Sciatic nerve (tissue), 2 donors: ENCODE results near the gene HSPA4. TPM values are rescaled to one million over a fixed set of nuclear protein-coding genes. Genes with fewer than 3 reads are reported as not detected.
A peak's percentile ranks its signal among the peaks of the same experiment; 100 is the strongest.
"Not testable (repeated sequence)": the region's sequence is repeated elsewhere in the genome, so short reads cannot be mapped to it uniquely, and the experiment has no call there.

Experiments used
- ATAC-seq: fragments of 200-7000 bp; cut with Tn5 transposase; one replicate; pipeline ENCODE4 v1.9.1; 2020; ENCODE audit warnings: mild to moderate bottlenecking, moderate library complexity
- DNase-seq: peaks from one replicate; pipeline ENCODE4 v3.0.0-alpha.2; 2020; ENCODE audit warnings: low spot score
- intact Hi-C: fragments of 100-400 bp; cut with DNase I; formaldehyde crosslinking; loops from one replicate; pipeline ENCODE4 v1.14.2; 2022
- total RNA-seq: library from RNA; stranded (reverse); fragmentation: NEBNext Ultra II Directional; extraction: Animal tissue kit (Norgen Biotek cat#: 25700); gene quantifications from one replicate; pipeline ENCODE4 v1.2.1, GENCODE V29; 2021
- donor health status: DM: no; HTN: no; CAD: no.
- donor health status: DM: no; HTN: no; CAD: no.

The HSPA4 gene
- total RNA-seq, 1 donor from 2014 or later, result 65.0 TPM

- no peak for ATAC-seq
- intact Hi-C loops, result no loop called here
- no peak for DNase-seq
Observed at GRCh38 chr5:133081703-133082102, 29.9 kb downstream of the HSPA4 start.

- no peak for DNase-seq
- ATAC-seq, result no peak
- intact Hi-C loops, result no loop called here
Observed at GRCh38 chr5:133082128-133082527, 30.3 kb downstream of the HSPA4 start.

- ATAC-seq (no peak), DNase-seq (no peak)
- intact Hi-C loops, result no loop called here
Observed at GRCh38 chr5:133083901-133084300, 32.1 kb downstream of the HSPA4 start.

- DNase-seq, intact Hi-C loops, ATAC-seq: not testable (repeated sequence)
Observed at GRCh38 chr5:133085171-133085570, 33.4 kb downstream of the HSPA4 start.

GRCh38 chr5:133086366-133086875 lies 34.6 kb downstream of the HSPA4 start:
- intact Hi-C loops, result no loop called here
- no peak for DNase-seq

GRCh38 chr5:133088064-133088463 lies 36.3 kb downstream of the HSPA4 start:
- DNase-seq, result no peak
- intact Hi-C loops, result no loop called here
- no peak for ATAC-seq

More at GRCh38 chr5:133086366-133086875, 34.6 kb downstream of the HSPA4 start:
- no peak for ATAC-seq

GRCh38 chr5:133091034-133091433 lies 39.2 kb downstream of the HSPA4 start:
- intact Hi-C loops, result no loop called here
- DNase-seq (no peak), ATAC-seq (no peak)

- DNase-seq, result no peak
- no peak for ATAC-seq
- intact Hi-C loops, result no loop called here
Observed at GRCh38 chr5:133106343-133106742, 54.5 kb downstream of the HSPA4 start.

- intact Hi-C loops, result no loop called here
- ATAC-seq, result no peak
- no peak for DNase-seq
Observed at GRCh38 chr5:133106761-133107572, 55.2 kb downstream of the HSPA4 start.

- ATAC-seq (no peak), DNase-seq (no peak)
- intact Hi-C loops, result no loop called here
Observed at GRCh38 chr5:133108481-133108921, 56.7 kb downstream of the HSPA4 start.

GRCh38 chr5:133109655-133110483 lies 58.1 kb downstream of the HSPA4 start:
- DNase-seq, result no peak
- intact Hi-C loops, result loop anchor here (2.0 kb wide), 1 partner anchor 757 kb away; no protein-coding TSS in a partner anchor
- peak; percentile 87 for ATAC-seq

GRCh38 chr5:133110709-133111108 lies 58.9 kb downstream of the HSPA4 start:
- DNase-seq (no peak), ATAC-seq (no peak)
- intact Hi-C loops, result loop anchor here (2.0 kb wide), 1 partner anchor 756 kb away; no protein-coding TSS in a partner anchor

GRCh38 chr5:133111299-133111698 lies 59.5 kb downstream of the HSPA4 start:
- peak; percentile 92 for DNase-seq
- peak; percentile 87 for ATAC-seq
- intact Hi-C loops, result loop anchor here (2.0 kb wide), 1 partner anchor 756 kb away; no protein-coding TSS in a partner anchor

GRCh38 chr5:133112026-133112660 lies 60.3 kb downstream of the HSPA4 start:
- ATAC-seq (no peak), DNase-seq (no peak)
- intact Hi-C loops, result no loop called here

- DNase-seq, result no peak
- intact Hi-C loops, result no loop called here
- no peak for ATAC-seq
Observed at GRCh38 chr5:133113331-133114061, 61.7 kb downstream of the HSPA4 start.

- no peak for ATAC-seq
- no peak for DNase-seq
- intact Hi-C loops, result no loop called here
Observed at GRCh38 chr5:133114166-133114932, 62.5 kb downstream of the HSPA4 start.

GRCh38 chr5:133114933-133115310 lies 63.1 kb downstream of the HSPA4 start:
- intact Hi-C loops, result no loop called here
- DNase-seq (no peak), ATAC-seq (no peak)

GRCh38 chr5:133116601-133117000 lies 64.8 kb downstream of the HSPA4 start:
- ATAC-seq (peak; percentile 59), DNase-seq (no peak)
- intact Hi-C loops, result no loop called here
